Stimulated activated CD8-positive, alpha-beta memory T cell treated with anti-CD3 and anti-CD28 coated beads, Interleukin-12 subunit alpha, Interleukin-12 subunit beta, amount 100 ng/mL, for 24 hours (primary cell): Measurements from ENCODE around the gene LYSMD2.
"Not testable (repeated sequence)": the region's sequence is repeated elsewhere in the genome, so short reads cannot be mapped to it uniquely, and the experiment has no call there.

Experiments used
- DNase-seq: peaks from one replicate; pipeline ENCODE4 v3.0.0-alpha.2; 2020; ENCODE audit errors: extremely low read depth

The LYSMD2 gene

GRCh38 chr15:51737522-51738305 is at the start of gene LYSMD2:
Gene LYSMD2 (minus strand): TSS chr15:51737655. CDS start chr15:51737622, 33 bp downstream.
- DNase-seq, result no peak

GRCh38 chr15:51787130-51787529 is 49.7 kb upstream of the LYSMD2 start:
- not testable (repeated sequence) for DNase-seq

- DNase-seq, result no peak
Measured at GRCh38 chr15:51783967-51784366, 46.5 kb upstream of the LYSMD2 start.

GRCh38 chr15:51782357-51782896 is 45.0 kb upstream of the LYSMD2 start:
- no peak for DNase-seq

- no peak for DNase-seq
Measured at GRCh38 chr15:51781506-51781905, 44.1 kb upstream of the LYSMD2 start.

GRCh38 chr15:51780636-51781035 is 43.2 kb upstream of the LYSMD2 start:
- DNase-seq, result no peak

GRCh38 chr15:51776952-51777569 is 39.6 kb upstream of the LYSMD2 start:
- peak; percentile 24 for DNase-seq

- no peak for DNase-seq
Measured at GRCh38 chr15:51775967-51776816, 38.7 kb upstream of the LYSMD2 start.

GRCh38 chr15:51774916-51775315 is 37.5 kb upstream of the LYSMD2 start:
- DNase-seq, result no peak

GRCh38 chr15:51771773-51772172 is 34.3 kb upstream of the LYSMD2 start:
- DNase-seq, result no peak

- DNase-seq, result no peak
Measured at GRCh38 chr15:51770902-51771301, 33.4 kb upstream of the LYSMD2 start.

GRCh38 chr15:51768018-51768417 is 30.6 kb upstream of the LYSMD2 start:
- DNase-seq, result no peak

- no peak for DNase-seq
Measured at GRCh38 chr15:51766341-51766740, 28.9 kb upstream of the LYSMD2 start.

- no peak for DNase-seq
Measured at GRCh38 chr15:51765751-51766150, 28.3 kb upstream of the LYSMD2 start.

- no peak for DNase-seq
Measured at GRCh38 chr15:51760805-51761204, 23.4 kb upstream of the LYSMD2 start.

- DNase-seq, result no peak
Measured at GRCh38 chr15:51759557-51760070, 22.2 kb upstream of the LYSMD2 start.

GRCh38 chr15:51758645-51759044 is 21.2 kb upstream of the LYSMD2 start:
- no peak for DNase-seq

- DNase-seq, result no peak
Measured at GRCh38 chr15:51757450-51757849, 20.0 kb upstream of the LYSMD2 start.

GRCh38 chr15:51756482-51756881 is 19.0 kb upstream of the LYSMD2 start:
- no peak for DNase-seq

GRCh38 chr15:51755790-51756189 is 18.3 kb upstream of the LYSMD2 start:
- DNase-seq, result no peak

GRCh38 chr15:51754267-51754666 is 16.8 kb upstream of the LYSMD2 start:
- no peak for DNase-seq

GRCh38 chr15:51752888-51753287 is 15.4 kb upstream of the LYSMD2 start:
- DNase-seq, result no peak
